ENCODE measurements around the gene NAA80.
A peak's percentile ranks its signal among the peaks of the same experiment; 100 is the strongest.
"Not testable (repeated sequence)": the region's sequence is repeated elsewhere in the genome, so short reads cannot be mapped to it uniquely, and the experiment has no call there.

The NAA80 gene

DNA sequence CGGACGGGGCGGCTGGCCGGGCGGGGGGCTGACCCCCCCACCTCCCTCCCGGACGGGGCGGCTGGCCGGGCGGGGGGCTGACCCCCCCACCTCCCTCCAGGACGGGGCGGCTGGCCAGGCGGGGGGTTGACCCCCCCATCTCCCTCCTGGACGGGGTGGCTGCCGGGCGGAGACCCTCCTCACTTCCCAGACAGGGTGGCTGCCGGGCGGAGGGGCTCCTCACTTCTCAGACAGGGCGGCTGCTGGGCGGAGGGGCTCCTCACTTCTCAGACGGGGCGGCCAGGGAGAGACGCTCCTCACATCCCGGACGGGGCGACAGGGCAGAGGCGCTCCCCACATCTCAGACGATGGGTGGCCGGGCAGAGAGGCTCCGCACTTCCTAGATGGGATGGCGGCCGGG, 12.8 kb upstream of the NAA80 start:
- DNase-seq = not testable (repeated sequence)

DNA sequence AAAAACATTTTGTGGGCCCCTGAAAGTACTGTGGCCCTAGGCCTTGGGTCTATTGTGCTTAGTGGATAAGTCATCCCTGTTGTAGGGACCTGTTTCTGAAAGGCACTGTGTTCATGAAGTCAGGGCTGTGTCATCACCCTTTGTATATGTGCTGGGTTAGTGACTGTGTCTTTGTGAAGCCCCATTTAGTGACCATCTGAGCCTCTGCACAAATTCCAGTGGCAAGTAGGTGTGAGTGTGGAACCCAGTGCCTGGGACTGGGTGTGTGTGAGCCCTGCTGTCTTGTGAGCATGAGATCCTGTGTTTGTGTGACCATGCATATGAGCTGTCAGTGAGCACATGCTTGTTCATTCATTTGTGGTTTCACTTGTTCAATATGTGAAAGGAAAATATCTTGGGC, 5.4 kb upstream of the NAA80 start:
- no peak for DNase-seq

DNA sequence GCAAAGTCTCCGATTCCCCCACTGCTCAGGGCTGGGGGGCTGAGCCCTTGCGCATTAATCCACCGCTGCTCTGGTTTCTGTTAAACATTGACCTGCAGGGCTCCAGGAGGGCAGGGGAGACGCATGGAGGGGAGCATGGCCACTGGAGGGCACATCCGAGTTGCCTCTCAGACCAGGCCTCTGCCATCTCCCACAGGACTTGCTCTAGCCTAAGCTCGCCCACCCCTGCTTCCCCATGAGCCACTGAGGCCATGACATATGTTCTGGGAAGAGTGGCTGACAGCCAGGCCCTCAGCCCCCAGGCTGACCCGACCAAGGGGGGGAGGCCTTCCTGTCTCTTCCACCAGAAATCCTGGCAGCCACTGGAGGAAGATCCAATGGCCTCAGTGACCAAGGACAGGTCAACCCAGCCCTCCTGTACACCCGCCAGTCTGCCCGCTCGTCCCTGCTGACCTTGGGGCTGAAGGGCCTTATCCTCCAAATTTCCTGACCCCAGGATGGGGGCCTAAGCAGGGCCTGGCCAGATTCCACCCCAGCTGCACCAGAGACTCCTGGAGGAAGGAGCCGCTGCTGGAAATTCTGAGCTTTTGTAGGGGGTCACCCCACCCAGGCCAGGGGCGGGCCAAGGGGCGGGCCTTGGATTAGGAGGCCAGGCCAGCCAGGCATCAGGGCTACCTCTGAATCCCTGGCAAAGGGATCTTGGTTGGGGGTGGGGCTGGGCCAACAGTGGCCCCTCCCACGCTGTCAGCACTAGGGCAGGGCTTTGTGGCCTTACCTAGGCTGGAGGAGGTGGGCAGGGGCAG, 4.0 kb upstream of the NAA80 start, which contains the start of gene HYAL1:
Gene HYAL1, minus strand, starts transcription at position 562 of the 803 bp plus-strand sequence. CDS start 618 bp downstream, outside the sequence.
- no peak for DNase-seq

DNA sequence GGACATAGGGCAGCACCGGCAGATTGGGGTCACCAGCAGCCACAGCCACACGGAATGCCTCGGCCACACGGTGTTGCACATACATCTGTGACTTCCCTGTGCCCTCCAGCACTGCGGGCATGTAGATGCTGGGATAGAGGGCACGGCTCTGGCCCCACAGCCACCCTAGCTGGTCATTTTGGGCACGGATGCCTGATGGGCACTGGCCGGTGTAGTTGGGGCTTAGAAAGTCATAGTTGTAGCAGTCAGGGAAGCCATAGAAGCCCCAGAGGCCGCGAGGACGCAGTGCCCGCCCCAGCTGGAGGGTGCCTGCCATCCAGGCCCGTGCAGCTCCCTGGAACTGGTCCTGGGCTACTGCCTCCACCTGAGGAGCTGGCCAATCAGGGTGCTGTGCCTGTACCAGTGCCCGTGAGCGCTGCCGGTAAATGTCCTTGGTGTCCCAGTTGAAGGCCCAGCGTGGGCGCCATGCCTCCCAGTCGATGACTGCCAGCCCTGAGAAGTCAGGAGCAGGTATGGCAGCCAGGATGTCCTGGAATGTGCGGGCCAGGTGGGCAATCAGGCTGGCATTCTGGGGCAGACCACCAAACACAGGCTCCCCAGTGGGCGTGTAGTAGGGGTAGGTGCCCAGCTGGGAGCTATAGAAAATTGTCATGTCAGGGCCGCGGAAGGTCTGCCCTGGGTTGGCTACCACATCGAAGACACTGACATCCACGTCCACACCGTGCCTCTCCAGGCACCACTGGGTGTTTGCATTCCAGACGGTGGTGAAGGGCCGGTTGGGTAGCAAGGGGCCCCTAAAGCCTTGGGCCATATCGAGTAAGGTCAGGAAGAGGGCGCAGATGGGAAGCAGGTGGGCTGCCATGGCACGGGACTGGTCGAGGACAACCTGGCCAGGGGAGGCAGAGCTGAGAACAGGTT, 3.1 kb upstream of the NAA80 start:
- DNase-seq = no peak

DNA sequence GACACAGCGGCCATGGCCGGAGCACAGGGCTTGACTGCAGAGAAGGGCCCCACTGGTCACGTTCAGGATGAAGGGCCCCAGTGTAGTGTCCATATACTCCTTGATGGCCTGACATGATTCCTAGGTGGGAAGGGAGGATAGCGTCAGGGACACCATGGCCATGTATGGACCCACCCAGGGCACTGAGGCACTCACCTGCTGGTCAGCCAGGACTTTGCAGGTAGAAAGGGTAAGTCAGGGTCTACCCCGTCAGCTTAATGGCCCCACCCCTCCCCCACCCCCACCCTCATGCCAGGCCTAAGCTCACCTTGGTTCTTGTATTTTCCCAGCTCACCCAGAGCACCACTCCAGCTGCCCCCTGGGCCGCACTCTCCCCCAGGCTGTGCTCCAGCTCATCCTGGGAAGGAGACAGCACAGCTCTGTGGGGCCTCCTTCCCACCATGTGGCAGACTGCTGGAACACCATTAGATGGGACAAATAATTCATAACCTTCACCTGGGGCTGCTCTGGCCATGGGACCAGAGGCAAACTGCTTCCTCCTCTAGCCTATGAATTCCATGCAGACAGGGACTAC, 1.6 kb upstream of the NAA80 start:
- no peak for DNase-seq

DNA sequence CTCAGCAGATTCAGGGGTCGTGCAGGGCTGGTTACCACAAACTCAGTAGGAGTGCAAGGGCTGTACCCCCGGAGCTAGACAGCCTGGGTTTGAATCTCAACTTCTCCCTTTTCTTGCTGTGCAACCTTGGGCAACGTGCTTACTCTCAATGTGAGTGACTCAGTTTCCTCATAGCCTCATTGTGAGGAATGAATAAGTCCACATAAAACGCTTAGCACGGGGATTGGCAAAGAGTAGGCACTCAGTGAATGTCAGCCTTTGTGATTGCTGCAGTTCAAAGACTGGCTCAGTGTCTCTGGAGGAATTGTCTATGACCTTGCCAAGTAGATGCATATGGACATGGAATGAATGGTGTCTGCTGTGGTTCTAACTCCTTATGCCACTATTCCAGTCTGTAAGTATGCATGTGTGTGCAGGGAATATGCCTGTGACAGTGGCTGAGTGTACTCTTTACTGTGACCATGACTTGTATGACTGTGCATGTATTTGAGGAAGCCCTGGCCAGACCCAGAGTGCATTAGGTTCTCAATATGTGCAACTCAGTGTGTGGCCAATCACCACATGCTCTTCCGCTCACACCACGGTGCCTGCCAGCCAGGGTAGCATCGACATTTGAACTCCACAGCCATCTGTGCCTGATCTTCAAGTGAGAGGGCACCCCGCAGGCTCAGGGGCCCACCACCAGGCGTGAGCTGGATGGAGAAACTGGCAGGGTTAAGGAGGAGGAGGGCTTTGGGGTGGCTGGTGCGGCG, 900 bp upstream of the NAA80 start:
- DNase-seq = peak in 1 of 2 experiments; percentile 59

DNA sequence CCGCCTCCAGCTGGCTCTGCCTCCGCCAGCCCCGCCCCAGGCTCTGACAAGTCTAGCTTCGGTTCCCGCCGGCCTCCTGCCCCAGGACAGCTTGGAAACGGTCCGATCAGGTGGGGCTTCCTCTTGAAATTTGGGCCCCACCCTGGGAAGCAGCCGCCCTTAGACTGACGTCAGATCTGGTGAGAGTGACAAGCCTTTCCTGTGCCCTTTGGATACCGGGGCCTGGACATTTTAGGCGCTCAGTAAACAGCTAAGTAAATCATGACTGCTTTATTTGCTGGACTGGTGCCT, 378 bp upstream of the NAA80 start:
- DNase-seq = no peak

DNA sequence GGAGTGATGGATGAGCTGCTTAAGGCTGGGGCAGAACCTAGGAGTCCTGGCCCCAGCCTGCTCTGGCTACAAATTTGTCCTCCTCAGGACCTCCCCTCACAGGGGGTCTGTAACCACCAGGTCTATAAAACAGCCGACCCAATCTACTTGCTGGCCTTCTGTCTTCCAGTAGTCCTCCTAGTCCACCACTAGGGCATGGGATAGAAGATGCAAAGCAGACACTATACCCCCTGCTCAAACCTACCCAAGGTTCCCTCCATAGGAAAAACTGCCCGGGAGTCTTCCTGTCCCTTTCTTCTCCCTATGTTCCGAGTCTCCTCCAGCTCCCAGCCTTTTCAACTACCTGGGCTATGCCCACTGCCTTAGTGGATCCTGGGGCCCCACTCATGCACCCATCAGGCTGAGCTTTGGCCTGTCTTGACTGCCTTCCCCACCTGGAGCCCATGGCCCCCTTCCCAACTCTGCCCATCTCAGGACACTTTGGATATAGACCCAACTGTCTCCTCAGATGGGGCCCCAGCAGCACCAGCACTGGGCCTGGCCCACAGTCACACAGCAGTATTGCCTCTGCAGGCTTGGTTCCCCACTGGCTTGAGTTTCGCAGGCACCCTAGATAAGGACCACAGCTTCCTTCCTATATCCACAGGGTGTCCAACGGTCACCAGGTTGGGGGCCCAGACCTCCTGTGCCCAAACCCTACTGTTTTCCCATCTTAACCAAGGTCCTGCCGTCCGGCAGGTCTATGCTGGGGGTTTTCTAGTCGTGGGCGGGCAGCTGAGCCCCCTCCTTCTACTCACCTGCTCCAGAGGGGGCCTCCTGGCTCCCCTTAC, 1.1 kb downstream of the NAA80 start:
- DNase-seq = no peak

DNA sequence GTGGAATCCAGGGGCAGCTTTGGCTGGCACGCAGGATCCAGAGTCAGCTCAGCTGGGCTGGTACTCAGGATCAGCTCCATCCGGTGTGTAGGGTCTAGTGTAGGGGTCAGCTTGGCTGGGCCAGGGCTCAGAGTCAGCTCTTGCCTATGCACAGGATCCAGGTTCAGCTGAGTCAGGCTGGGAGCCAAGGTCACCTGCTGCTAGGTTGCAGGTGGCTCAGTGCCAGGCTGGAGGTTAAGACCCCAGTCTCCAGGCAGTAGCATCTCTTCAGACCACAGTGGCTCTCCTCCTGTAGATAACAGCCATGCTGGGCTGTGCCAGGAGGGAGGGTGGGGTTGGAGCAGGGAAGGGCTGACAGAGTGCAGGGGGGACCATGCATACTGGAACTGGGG, 1.8 kb downstream of the NAA80 start:
- no peak for DNase-seq

DNA sequence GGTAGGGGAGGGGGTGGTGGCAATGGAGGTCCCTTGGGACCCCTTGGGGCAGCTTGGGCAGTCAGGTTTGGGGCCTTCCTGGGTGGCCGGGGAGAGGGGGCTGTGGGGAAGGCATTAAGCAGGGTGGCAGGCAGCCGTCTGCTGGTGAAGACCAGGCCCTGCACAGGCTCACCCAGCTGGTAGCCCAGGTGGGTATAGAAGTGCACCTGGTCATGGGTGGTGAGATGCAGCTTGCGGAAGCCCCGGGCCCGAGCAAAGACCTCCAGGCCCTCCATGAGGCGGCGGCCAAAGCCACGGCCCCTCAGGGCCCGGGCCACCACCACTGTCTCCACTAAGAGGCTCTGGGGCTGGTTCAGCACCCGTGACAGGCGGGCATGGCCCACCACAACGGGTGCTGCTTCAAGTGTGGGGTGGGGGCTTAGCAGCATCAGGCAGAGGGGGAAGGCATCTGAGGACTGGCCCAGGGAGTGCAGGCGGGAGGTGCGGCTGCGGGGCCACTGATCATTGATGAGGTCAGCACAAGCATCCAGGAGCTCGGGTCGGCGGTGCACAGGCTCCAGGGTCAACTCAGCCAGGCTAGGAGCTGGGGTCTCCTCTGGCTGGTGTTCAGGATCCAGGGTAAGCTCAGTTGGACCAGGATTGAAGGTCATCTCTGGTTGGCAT, 2.4 kb downstream of the NAA80 start:
- DNase-seq = no peak

DNA sequence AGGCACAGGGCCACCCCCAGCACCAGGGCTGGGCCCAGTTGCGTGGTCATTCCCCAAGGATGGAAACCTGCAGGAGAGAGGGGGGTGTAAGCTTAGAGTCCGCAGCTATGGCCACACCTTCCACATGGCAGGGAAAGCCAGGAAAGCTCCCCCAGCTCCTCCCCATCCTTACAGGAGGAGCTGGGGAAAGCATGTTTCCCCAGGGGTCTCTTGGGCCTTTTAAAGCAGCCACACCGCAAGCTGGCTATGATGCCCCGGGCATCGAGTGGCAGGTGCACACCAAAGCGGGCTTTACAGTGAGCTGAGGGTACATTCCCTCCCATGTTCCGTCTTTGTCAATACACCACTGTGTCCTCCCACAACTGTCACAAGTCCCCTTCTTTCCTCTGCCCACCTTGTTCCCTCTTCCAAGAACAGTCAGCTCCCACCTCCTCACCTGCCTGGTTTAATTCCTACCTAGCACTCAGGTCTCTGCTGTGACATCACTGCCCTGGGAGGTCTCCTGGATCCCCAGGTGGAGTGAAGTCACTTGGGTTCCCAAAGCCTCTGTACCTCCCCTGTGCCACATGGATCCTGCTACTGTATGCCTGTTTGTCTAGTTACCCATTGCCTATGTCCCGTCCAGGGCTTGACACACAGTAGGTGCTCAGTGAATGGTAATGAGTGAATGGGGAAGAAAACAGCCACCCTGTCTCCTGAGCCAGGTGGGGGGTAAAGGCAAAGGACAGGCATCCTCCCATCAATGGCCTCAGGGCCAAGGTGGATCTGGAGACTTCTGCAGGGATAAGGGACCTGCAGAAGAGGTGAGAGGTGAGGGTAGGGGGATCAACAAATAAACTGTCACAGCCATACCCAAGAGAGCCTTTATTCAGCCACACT, 3.4 kb downstream of the NAA80 start:
- DNase-seq = no peak

DNA sequence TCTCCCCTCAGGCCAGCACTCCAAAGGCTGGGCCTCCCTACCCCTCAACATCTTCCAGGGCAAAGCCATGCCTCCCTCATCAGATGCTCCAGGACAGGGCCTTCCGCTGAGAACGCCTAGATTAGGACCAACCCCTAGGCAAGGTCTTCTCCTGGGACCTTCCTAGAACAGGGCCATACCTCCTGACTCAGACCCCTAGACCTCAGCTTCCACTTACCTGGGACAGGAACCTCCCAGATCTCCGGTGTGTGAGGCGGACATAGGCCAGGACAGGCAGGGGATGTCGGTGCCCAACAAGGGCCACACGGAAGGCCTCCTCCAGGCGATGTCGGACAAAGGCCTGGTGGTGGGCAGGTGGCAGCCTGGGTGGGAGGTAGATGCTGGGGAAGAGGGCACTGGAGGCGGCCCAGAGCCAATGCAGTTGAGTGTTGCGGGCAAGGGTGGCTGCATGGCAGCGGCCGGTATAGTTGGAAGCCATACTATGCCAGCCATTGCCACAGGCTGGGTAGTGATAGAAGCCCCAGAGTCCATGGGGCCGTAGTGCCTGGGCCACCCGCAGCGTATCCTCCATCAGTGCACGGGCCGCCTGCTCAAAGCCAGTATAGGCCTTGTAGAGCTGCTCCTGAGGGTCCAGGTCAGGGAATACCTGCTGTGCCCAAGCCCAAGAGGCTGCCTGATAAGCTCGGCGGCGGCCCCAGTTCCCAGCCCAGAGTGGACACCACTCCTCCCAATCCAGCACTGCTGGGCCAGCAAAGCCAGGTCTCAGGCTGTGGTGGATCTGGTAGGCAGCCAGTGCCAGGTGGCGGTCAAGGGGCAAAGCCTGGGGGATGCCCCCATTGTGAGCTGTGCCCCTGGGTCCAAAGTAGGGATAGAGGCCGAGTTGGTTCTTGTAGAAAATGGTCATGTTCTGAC, 4.5 kb downstream of the NAA80 start:
- no peak for DNase-seq

DNA sequence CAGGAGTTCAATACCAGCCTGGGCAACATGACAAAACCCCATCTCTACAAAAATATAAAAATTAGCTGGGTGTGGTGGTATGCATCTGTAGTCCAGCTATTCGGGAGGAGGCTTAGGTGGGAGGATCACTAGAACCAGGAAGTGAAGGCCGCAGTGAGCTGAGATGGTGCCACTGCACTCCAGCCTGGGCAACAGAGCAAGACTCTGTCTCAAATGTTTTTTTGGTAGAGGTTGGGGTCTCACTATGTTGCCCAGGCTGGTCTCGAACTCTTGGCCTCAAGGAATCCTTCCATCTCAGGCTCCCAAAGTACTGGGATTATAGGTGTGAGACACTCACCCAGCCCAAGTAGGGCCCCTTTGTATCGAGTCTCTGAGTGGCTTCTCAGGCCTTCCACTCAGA, 5.1 kb downstream of the NAA80 start:
- DNase-seq = no peak

DNA sequence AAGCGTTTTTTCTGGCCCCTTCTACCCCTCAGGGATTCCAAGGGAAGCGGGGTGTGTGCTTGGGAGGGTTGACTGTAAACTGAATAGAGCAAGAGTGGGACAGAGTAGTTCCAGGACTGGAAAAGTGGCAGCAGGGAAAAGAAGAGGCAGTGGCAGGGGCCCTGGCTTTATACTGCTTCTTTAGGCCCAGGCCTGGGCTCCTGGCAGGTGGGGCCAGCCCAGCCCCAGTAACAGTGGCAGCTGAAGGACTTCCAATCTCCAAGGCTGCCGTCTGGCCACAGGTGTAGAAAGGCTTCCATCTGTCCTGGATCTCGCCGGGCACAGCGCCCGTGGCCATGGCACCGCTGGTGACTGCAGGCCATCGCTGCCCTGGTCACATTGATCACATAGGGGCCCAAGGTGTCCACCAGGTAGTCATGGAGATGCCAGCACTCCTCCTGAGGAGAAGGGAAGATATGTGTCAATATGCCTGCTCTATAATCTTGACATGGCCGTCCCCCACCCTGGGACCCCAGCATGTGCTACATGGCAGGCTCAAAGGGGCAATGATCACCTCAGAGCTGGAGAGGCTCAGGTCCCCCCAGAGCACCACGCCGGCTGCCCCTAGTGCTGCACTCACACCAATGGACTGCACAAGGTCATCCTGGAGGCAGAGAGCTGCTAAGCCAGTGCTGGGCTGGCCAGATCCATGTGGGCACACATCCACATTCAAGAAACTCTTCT, 6.0 kb downstream of the NAA80 start:
- no peak for DNase-seq

DNA sequence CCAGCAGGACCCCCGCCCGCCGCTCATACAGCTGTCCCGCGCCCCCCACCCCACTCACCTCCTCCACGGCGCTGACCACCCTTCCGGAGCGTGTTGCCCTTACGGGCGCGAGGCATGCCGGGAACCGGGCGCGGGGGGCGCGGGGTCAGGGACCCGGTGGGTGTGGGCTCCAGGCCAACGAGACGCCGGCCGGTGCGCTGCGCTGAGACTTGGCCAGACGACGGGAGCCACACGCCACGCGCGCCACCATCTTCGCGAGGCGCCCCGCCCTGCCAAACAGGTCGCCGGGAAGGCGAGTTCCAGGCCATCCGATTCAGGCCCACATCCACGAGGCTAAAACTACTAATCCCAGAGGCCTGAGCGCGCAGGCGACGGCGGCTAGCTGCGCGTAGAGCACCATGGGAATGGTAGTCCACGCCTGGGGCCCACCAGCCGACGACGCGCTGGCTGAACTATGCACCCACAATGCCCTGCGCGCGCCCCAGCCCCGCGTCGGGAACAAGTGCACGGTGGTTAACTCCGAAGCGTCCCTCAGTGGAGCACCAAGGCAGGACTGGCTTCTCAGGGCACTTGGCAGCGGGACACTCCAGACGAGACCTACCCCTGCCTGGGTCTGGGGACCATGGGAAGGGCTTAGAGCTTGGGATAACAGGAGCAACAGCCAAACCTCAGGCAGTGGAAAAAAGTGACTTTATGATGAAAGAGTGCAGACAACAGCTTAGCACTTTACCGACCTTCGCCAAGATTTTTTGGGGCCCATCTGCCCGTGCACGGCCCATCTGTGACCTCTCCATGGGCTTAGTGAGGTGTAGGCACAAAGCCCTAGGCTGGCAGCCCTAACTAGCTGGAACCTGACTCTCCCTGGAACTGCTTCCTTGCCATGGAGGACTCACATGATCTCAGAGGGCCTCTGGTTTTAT, 6.8 kb downstream of the NAA80 start, which contains the start of gene IFRD2:
Gene IFRD2, minus strand, starts transcription at position 271 of the 920 bp plus-strand sequence. Its CDS starts 155 bp downstream, at position 116.
- DNase-seq = peak; percentile 74 to 95

DNA sequence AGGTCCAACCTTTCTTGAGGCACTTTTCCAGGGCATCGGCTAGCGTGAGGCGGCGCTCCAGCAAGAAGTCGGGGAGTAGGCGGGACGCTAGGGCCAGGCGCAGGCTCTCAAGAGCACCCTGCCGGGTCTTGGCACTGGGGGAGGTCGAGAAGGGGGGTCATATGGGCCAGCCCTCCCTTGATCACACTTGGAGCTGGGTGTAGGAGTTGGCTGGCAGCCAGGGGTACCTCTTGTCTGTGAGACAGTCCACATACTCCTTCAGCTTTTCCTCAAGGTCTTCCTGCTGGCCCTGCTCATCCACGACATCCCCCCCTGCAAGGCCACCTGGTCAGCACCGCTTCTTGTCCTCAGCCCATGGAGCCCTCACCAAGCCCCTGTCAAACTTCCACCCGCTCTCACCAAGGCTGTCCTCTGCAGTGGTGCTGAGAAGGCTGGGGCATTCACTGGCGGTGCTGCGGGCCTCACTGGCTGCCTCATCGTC, 9.0 kb downstream of the NAA80 start:
- DNase-seq = no peak

DNA sequence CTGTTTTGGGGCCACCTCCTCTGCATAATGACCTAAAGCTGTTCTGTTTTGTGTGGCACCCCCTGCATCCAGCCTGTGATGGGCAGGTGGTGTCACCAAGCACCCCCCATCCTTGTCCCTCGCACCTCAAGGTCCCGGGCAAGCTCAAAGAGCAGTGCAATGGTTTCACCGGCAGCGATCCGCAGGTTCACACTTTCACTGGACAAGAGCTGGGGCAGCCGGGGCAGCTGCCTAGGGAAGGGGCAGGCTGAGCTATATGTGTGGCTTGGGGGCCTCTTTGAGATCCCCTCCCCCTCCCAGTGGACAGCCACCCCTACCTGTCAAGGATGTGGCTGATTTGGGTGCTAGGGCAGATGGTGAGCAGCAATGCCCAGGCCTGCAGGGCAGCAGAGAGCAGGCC, 10.1 kb downstream of the NAA80 start:
- no peak for DNase-seq

Measured in NCI-H446 (cell line).